ENCODE data around the gene INPP5B. TPM values are rescaled to one million over a fixed set of nuclear protein-coding genes. Genes with fewer than 3 reads are reported as not detected.
"Not testable (repeated sequence)": the region's sequence is repeated elsewhere in the genome, so short reads cannot be mapped to it uniquely, and the experiment has no call there.

Gene INPP5B
- total RNA-seq, 1 donor from 2014 or later: 19.3 TPM

DNA sequence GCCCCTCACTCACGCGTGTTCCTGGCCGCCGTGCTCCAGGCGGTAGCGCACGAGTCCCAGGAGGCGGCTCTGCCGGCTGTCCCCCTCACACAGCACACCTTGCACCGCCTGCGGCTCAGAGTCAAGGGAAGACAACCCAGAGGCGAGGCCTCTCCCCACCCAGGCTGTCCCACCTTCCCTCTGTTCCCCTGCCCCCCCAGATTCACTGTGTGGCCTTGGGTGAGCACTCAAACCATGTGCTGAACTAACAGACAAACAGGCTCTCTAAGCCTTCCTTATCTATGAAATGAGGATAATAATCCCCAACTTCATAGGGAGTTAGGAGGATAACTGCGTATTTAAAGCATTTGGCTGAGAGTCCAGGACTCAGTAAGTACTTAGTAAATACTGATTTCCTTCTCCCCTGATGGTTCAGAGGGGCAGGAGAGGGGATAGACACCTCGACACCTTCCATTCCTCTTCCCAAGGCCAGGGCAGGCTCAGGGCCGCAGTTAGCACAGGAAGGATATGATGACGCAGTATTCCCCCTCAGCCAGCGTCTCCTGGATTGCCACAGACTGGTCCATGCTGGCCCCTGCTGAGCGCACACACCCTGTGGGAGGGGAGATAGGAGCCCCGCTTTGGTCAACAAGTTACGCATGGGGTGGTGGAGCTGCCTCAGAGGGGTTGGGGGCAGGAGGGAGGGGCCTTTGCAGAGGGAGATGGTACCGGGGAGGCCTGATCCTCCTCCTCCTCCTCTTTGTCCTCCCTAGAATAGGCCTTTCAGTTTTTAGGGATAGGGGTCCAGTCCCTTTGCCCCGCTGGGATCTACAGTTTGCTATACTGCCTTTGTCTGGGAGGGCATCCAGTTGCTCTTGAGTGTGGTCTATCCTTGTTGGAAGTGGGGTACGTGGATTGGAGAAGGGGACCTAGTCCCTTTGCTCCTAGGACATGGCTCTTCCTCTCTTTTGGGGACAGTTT lies 830 bp downstream of the INPP5B start:
- Mint-ChIP-seq H3K9me3 (no peaks in the 10 kb centered on the region), H3K4me3 (peak overlapping the region; percentile 98), H3K27me3 (no peaks in the 10 kb centered on the region), H3K36me3 (peaks cover 2% of the 10 kb centered on the region), H3K4me1 (ENCODE audit: unreplicated experiment) (peaks cover 7% of the 10 kb centered on the region), H3K27ac (peak overlapping the region; percentile 80)
- TF ChIP-seq, protein P1, sequence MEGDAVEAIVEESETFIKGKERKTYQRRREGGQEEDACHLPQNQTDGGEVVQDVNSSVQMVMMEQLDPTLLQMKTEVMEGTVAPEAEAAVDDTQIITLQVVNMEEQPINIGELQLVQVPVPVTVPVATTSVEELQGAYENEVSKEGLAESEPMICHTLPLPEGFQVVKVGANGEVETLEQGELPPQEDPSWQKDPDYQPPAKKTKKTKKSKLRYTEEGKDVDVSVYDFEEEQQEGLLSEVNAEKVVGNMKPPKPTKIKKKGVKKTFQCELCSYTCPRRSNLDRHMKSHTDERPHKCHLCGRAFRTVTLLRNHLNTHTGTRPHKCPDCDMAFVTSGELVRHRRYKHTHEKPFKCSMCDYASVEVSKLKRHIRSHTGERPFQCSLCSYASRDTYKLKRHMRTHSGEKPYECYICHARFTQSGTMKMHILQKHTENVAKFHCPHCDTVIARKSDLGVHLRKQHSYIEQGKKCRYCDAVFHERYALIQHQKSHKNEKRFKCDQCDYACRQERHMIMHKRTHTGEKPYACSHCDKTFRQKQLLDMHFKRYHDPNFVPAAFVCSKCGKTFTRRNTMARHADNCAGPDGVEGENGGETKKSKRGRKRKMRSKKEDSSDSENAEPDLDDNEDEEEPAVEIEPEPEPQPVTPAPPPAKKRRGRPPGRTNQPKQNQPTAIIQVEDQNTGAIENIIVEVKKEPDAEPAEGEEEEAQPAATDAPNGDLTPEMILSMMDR (conservative IDR thresholded peaks at IDR 0.05): no peak
- DNase-seq (ENCODE audit: extremely low spot score, unreplicated experiment): no peak

DNA sequence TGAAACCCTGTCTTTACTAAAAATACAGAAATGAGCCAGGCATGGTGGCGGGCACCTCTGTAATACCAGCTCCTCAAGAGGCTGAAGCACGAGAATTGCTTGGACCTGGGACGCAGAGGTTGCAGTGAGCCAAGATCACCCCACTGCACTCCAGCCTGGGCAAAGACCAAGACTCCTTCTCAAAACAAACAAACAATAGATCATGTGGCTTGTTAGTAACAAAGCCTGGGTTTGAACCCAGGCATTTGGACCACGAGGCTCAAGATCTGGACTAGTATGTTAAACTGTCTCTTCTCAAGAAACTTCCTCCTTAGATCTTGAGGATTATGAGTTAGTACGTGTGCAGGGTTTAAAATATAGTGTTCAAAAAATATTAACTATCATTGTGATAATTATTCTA lies 1.6 kb downstream of the INPP5B start:
- Mint-ChIP-seq H3K27me3 (no peaks in the 10 kb centered on the region), H3K4me1 (ENCODE audit: unreplicated experiment) (peaks cover 7% of the 10 kb centered on the region), H3K27ac (no peak overlapping the region), H3K36me3 (peaks cover 4% of the 10 kb centered on the region), H3K9me3 (no peaks in the 10 kb centered on the region), H3K4me3 (no peak overlapping the region)
- no peak for DNase-seq (ENCODE audit: extremely low spot score, unreplicated experiment)
- TF ChIP-seq, protein P1 (conservative IDR thresholded peaks at IDR 0.05): no peak

DNA sequence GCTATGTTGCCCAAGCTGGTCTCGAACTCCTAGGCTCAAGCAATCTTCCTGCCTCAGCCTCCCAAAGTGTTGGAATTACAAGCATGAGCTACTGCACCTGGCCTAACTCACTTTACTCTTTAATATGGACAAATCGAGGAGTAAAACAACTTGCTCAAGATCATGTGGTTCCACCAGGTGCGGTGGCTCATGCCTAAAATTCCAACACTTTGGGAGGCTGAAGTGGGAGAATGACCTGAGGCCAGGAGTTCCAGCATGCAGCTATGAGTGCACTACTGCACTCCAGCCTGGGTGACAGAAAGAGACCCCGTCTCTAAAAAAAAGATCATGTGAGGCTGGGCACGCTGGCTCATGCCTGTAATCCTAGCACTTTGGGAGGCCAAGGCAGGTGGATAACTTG lies 2.0 kb downstream of the INPP5B start:
- Mint-ChIP-seq H3K4me1 (ENCODE audit: unreplicated experiment) (peaks cover 7% of the 10 kb centered on the region), H3K9me3 (no peaks in the 10 kb centered on the region), H3K36me3 (peaks cover 4% of the 10 kb centered on the region), H3K4me3 (no peak overlapping the region), H3K27me3 (no peaks in the 10 kb centered on the region), H3K27ac (no peak overlapping the region)
- DNase-seq (ENCODE audit: extremely low spot score, unreplicated experiment): no peak
- TF ChIP-seq, protein P1 (conservative IDR thresholded peaks at IDR 0.05): no peak

DNA sequence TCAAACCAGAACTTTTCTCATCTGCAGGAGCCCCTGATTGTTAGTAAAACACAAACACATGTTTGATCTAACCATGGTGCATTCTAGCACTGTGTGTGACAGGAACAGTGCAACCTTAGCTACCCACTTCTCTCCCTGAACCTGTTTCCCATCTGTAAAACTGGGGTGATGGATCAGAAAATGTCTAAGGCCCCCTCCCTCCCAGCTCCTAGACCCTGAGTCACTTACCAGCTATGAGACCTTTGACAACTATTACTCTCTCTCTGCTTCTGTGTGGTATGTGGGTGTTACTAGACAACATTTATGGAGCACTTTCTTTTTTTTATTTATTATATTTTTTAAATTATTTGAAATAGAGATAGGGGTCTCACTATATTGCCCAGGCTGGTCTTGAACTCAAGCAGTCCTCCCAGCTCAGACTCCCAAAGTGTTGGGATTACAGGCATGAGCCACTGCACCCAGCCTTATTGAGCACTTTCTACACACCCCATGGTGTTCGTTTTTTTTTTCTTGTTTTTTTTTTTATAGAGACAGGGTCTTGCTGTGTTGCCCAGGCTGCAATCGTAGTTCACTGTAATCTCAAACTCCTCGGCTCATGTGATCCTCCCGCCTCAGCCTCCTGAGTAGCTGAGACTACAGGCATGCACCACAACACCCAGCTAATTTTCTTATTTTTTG lies 2.6 kb downstream of the INPP5B start:
- Mint-ChIP-seq H3K27me3 (no peaks in the 10 kb centered on the region), H3K27ac (no peak overlapping the region), H3K36me3 (peaks cover 4% of the 10 kb centered on the region), H3K9me3 (no peaks in the 10 kb centered on the region), H3K4me1 (ENCODE audit: unreplicated experiment) (peaks cover 7% of the 10 kb centered on the region), H3K4me3 (no peak overlapping the region)
- TF ChIP-seq, protein P1 (conservative IDR thresholded peaks at IDR 0.05): no peak
- no peak for DNase-seq (ENCODE audit: extremely low spot score, unreplicated experiment)

DNA sequence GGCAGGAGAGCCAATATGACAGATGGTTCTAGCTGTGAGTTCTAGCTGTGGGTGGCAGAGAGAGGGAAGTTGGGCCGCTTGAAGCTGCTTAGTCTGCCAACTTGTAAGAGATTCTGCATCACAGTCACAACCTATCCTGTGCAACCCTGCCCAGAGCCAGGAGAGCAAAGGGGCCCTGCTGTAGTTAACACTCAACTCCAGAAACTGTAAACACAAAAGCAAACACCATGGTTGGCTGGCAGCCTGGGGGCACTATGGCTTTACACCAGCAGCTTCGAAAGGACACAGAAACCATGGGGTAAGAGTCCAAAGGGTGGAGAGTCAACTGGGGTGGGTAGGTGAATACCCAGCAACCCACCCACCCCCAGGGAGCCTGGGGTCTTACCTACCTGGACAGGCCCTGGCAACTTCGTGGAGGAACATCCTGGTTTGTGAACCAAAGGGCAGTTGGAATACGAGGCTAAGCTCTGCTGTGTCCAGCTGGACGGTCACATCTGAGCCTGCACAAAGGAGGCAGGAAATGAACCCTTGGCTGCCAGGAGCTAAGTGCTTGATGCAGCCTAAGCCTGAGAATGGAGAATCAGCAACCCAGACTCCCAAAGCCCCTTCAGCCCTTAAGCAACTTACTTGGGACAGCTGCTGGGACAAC lies 6.4 kb downstream of the INPP5B start:
- Mint-ChIP-seq H3K36me3 (peaks cover 9% of the 10 kb centered on the region), H3K4me1 (ENCODE audit: unreplicated experiment) (no peaks in the 10 kb centered on the region), H3K9me3 (no peaks in the 10 kb centered on the region), H3K27me3 (no peaks in the 10 kb centered on the region), H3K27ac (peak overlapping the region; percentile 67), H3K4me3 (peak overlapping the region; percentile 20)
- no peak for DNase-seq (ENCODE audit: extremely low spot score, unreplicated experiment)
- TF ChIP-seq, protein P1 (conservative IDR thresholded peaks at IDR 0.05): no peak

- not testable (repeated sequence) for H3K27ac Mint-ChIP-seq; H3K4me1 Mint-ChIP-seq (ENCODE audit: unreplicated experiment); H3K27me3 Mint-ChIP-seq; H3K9me3 Mint-ChIP-seq; DNase-seq (ENCODE audit: extremely low spot score, unreplicated experiment); H3K4me3 Mint-ChIP-seq
- peaks cover 10% of the 10 kb centered on the region for H3K36me3 Mint-ChIP-seq
These were observed 10.1 kb downstream of the INPP5B start for GRCh38 chr1:37936760-37937159.
